ENCODE results near the gene ZNF639.

DNA sequence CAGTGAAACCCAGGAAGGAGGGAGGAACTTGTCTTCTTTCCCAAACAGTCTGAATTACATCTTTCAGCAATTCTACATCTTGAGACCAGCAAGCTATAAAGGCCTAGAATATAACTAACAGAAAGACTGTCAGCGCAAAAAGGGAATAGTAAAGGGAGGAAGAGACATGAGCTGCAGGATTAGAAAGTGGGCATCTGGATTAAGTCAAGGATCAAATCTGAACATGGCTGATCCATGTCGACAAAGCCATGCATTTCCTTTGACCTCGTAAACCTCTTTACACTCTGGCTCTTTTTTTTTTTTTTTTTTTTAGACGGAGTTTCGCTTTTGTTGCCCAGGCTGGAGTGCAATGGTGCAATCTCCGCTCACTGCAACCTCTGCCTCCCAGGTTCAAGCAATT lies 36.5 kb upstream of the ZNF639 start:
- TF ChIP-seq, protein P1, sequence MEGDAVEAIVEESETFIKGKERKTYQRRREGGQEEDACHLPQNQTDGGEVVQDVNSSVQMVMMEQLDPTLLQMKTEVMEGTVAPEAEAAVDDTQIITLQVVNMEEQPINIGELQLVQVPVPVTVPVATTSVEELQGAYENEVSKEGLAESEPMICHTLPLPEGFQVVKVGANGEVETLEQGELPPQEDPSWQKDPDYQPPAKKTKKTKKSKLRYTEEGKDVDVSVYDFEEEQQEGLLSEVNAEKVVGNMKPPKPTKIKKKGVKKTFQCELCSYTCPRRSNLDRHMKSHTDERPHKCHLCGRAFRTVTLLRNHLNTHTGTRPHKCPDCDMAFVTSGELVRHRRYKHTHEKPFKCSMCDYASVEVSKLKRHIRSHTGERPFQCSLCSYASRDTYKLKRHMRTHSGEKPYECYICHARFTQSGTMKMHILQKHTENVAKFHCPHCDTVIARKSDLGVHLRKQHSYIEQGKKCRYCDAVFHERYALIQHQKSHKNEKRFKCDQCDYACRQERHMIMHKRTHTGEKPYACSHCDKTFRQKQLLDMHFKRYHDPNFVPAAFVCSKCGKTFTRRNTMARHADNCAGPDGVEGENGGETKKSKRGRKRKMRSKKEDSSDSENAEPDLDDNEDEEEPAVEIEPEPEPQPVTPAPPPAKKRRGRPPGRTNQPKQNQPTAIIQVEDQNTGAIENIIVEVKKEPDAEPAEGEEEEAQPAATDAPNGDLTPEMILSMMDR (IDR thresholded peaks at IDR 0.05), result no peak
- TF ChIP-seq EP300 (IDR thresholded peaks at IDR 0.05; ENCODE audit: low read depth), result no peak
- TF ChIP-seq POLR2A (IDR thresholded peaks at IDR 0.05), result no peak
- no peak for TF ChIP-seq POLR2AphosphoS5 (IDR thresholded peaks at IDR 0.05)
